ENCODE results near the gene SKOR2.

SKOR2 gene

DNA sequence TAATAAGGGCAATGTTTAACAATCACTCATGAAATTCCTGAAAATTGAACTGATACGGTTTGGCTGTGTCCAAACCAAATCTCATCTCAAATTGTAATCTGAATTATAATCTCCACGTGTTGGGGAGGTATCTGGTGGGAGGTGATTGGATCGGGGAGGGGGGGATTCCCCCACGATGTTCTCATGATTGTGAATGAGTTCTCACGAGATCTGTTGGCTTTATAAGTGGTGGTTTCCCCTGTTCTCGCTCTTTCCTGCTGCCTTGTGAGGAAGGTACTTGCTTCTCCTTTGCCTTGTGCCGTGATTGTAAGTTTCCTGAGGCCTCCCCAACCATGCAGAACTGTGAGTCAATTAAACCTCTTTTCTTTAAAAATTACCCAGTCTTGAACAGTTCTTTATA lies 34.0 kb upstream of the SKOR2 start:
- H3K4me1 ChIP-seq (ENCODE audit: low read length), result no peaks in the 10 kb centered on the region
- H3K36me3 ChIP-seq (replicated peaks; ENCODE audit: insufficient read depth, low read length), result no peaks in the 10 kb centered on the region
- H3K9me2 ChIP-seq (replicated peaks; ENCODE audit: insufficient read depth, low read length), result no peaks in the 10 kb centered on the region
- H4K20me1 ChIP-seq (ENCODE audit: insufficient read depth, low read length), result no peaks in the 10 kb centered on the region
- no peaks in the 10 kb centered on the region for H3K27me3 ChIP-seq (replicated peaks; ENCODE audit: insufficient read depth, low read length)
- H3K9me3 ChIP-seq (replicated peaks; ENCODE audit: insufficient read depth, low read length), result no peaks in the 10 kb centered on the region
- no peak overlapping the region for H3K27ac ChIP-seq (ENCODE audit: low read length)
- H3K4me3 ChIP-seq (ENCODE audit: low read length), result no peak overlapping the region
- no peak for DNase-seq
- no peak overlapping the region for H3K4me2 ChIP-seq (ENCODE audit: low read depth, low read length)
- no peak overlapping the region for H2AFZ ChIP-seq (ENCODE audit: low read length)
- H3K9ac ChIP-seq (ENCODE audit: low read length), result no peak overlapping the region
- no peak for TF ChIP-seq EZH2phosphoT487 (IDR thresholded peaks at IDR 0.05; ENCODE audit: low read length)
- TF ChIP-seq CTCF (IDR thresholded peaks at IDR 0.05; ENCODE audit: low read length), result no peak
- TF ChIP-seq EZH2 (optimal IDR thresholded peaks at IDR 0.05; ENCODE audit: low read depth, low read length), result no peak
- H3F3A ChIP-seq (ENCODE audit: insufficient read depth, low read length), result no peaks in the 10 kb centered on the region
- H3K79me2 ChIP-seq (ENCODE audit: low read length), result no peaks in the 10 kb centered on the region

DNA sequence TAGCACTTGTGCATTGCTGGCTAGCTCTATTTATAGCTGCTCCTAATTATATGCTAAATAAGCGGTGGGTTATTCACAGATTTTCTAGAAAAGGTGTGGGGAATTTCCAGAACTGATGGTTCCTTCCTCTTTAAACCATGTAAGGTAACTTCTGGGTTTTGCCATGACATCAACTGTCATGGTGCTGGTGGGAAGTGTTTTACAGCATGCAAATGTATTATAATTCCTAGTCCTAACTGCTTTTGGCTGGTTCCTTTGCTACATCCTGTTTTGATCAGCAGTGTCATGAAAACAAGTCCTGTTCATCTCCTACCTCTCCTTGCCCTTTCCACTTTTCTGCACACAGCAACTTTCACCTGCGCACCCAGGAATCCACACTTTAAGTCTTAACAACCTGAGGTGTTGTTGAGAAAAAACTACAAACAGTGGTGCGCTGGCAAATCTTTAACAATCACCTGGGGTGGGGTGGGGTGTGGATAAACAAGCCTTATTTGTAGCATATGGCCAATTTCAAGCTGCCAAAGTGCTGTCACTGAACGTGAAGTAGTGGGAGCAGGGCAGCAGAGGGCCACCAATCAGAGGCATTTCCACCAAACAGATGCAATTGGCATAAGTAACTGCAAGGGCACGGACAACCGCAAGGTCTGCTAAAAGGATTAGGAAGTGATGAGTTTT lies 33.4 kb upstream of the SKOR2 start:
- Histone ChIP-seq H3K9me3 (replicated peaks; ENCODE audit: insufficient read depth, low read length) (no peaks in the 10 kb centered on the region), H3K9me2 (replicated peaks; ENCODE audit: insufficient read depth, low read length) (no peaks in the 10 kb centered on the region), H4K20me1 (ENCODE audit: insufficient read depth, low read length) (no peaks in the 10 kb centered on the region), H3K4me2 (ENCODE audit: low read depth, low read length) (no peak overlapping the region), H3F3A (ENCODE audit: insufficient read depth, low read length) (no peaks in the 10 kb centered on the region), H3K27me3 (replicated peaks; ENCODE audit: insufficient read depth, low read length) (no peaks in the 10 kb centered on the region), H3K4me3 (ENCODE audit: low read length) (no peak overlapping the region), H3K9ac (ENCODE audit: low read length) (no peak overlapping the region), H2AFZ (ENCODE audit: low read length) (no peak overlapping the region), H3K4me1 (ENCODE audit: low read length) (no peaks in the 10 kb centered on the region), H3K79me2 (ENCODE audit: low read length) (no peaks in the 10 kb centered on the region), H3K27ac (ENCODE audit: low read length) (no peak overlapping the region), H3K36me3 (replicated peaks; ENCODE audit: insufficient read depth, low read length) (no peaks in the 10 kb centered on the region)
- TF ChIP-seq CTCF (IDR thresholded peaks at IDR 0.05; ENCODE audit: low read length) (no peak), EZH2 (optimal IDR thresholded peaks at IDR 0.05; ENCODE audit: low read depth, low read length) (no peak)
- peak; percentile 15 for DNase-seq

GRCh38 chr18:47283476-47283875 lies 32.0 kb upstream of the SKOR2 start:
- no peaks in the 10 kb centered on the region for H3K9me2 ChIP-seq (replicated peaks; ENCODE audit: insufficient read depth, low read length)
- no peaks in the 10 kb centered on the region for H3K79me2 ChIP-seq (ENCODE audit: low read length)
- H3K4me1 ChIP-seq (ENCODE audit: low read length), result no peaks in the 10 kb centered on the region
- no peak for DNase-seq
- no peak overlapping the region for H3K9ac ChIP-seq (ENCODE audit: low read length)
- H3F3A ChIP-seq (ENCODE audit: insufficient read depth, low read length), result no peaks in the 10 kb centered on the region
- H3K36me3 ChIP-seq (replicated peaks; ENCODE audit: insufficient read depth, low read length), result no peaks in the 10 kb centered on the region
- no peaks in the 10 kb centered on the region for H3K9me3 ChIP-seq (replicated peaks; ENCODE audit: insufficient read depth, low read length)
- no peaks in the 10 kb centered on the region for H3K27me3 ChIP-seq (replicated peaks; ENCODE audit: insufficient read depth, low read length)
- no peak overlapping the region for H3K4me3 ChIP-seq (ENCODE audit: low read length)
- H4K20me1 ChIP-seq (ENCODE audit: insufficient read depth, low read length), result no peaks in the 10 kb centered on the region
- H2AFZ ChIP-seq (ENCODE audit: low read length), result no peak overlapping the region
- no peak overlapping the region for H3K27ac ChIP-seq (ENCODE audit: low read length)
- H3K4me2 ChIP-seq (ENCODE audit: low read depth, low read length), result no peak overlapping the region
- TF ChIP-seq CTCF (IDR thresholded peaks at IDR 0.05; ENCODE audit: low read length) (peak; percentile 45), EZH2 (optimal IDR thresholded peaks at IDR 0.05; ENCODE audit: low read depth, low read length) (no peak), EZH2phosphoT487 (IDR thresholded peaks at IDR 0.05; ENCODE audit: low read length) (no peak)

Data from MM.1S (cell line).